Medulla oblongata (tissue), 1 donor: Measurements from ENCODE around the gene SYNDIG1L.
"Not testable (repeated sequence)": the region's sequence is repeated elsewhere in the genome, so short reads cannot be mapped to it uniquely, and the experiment has no call there.

Experiments
- DNase-seq: peaks from one replicate; pipeline ENCODE4 v3.0.0-alpha.2; 2015; ENCODE audit errors: extremely low spot score

The SYNDIG1L gene

DNA sequence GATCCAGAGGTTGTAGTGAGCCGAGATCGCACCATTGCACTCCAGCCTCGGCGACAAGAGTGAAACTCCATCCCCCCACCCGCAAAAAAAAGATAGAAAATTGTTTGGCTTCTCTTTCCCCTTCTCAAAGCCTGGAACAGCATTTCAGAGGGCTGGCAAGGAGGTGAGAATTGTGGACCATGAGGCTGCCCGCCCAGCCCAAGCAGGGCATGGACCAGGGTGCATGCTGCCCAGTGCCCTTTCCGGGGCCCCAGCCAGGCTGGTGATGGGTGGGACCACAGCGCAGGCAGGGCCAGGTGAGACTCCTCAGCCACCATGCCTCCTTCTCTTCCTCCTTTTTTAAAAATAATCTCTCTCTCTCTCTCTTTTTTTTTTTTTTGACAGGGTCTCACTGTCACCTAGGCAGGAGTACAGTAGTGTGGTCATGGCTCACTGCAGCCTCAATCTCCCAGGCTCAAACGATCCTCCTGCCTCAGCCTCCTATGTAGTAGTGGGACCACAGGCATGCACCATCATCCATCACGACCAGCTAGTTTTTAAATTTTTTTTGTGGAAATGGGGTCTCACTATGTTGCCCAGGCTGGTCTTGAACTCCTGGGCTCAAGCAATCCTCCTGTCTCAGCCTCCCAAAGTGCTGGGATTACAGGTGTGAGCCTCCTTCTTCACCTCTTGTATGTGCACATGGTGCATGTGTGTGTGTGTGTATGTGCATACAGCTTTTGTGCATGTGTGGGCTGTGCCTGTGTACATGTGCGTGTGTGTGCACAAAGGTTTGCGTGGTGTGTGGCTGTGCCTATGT, 22.2 kb downstream of the SYNDIG1L start:
- no peak for DNase-seq

DNA sequence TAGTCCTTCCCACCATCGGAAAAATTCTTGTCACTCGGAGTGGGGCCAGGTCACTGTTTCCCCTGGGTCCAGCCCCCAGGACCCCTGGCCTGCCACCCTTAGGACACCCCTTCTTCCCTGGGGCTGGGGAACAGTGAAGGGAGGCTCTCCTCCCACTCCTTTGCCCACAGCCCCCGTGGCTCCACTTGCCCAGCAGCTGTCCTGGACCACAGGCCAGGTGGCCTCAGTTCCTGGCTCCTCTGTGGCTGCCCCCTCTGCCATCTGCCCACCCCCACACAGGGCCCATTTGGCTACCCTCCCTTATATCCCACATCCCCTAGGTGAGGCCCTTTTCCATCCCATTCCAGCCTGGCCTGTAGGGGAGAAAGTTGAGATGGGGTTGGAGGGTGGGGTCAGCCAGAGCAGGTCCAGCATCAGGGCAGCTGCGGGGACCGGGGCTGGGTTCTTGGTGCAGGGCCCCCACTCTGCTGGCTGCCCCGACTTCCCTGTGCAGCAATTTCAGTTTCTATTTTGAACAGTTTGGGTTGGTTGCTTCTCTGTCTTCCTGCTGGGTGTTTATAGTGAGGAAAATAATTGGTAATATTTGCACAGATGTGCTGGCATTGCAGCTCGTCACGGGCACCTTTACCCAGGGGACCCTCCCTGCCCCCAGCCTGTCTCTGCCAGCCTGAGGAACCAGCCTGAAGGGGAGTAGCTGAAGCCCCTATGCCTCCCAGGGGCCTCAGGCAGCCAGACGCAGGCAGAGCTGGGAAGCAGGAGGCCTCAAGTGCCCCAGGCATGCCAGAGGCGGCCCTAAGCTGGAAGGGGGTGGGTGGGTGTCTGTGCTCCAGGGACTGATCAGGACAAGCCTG, 23.4 kb downstream of the SYNDIG1L start:
- DNase-seq = no peak

DNA sequence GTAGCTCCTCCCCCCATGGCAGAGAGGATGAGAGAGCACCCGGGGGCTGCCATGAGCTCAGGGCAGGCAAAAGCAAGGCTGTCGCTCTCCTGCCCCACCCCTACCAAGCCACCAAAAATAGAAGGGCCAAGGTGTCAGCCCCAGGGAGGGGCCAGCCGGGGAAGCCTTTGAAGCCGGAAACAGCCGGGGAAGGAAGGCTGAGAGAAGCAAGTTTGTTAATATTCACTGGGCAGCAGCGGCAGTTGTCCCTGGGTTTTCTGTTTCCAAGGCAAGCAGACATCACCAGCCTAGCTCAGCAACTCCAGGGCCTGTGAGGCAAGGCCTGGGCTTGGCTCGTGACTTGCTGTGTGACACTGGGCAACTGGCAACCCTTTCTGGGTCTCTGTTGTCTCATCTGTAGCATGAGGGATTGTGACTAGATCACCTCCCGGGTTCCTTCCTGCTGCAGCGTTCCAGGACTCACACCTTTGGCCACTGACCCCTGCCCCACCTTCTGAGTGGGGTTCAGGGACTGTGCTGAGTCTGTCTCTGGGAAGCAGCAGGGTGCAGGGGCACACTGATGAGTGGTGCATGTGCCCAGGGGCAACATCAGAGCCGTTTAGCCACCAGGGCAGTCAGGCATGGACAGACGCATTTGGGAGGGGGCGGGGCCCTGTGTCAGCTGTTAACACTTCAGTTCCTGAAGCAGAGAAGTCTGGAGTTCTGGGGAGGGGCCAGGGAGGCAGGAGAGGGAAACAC, 24.3 kb downstream of the SYNDIG1L start:
- peak; percentile 34 for DNase-seq

DNA sequence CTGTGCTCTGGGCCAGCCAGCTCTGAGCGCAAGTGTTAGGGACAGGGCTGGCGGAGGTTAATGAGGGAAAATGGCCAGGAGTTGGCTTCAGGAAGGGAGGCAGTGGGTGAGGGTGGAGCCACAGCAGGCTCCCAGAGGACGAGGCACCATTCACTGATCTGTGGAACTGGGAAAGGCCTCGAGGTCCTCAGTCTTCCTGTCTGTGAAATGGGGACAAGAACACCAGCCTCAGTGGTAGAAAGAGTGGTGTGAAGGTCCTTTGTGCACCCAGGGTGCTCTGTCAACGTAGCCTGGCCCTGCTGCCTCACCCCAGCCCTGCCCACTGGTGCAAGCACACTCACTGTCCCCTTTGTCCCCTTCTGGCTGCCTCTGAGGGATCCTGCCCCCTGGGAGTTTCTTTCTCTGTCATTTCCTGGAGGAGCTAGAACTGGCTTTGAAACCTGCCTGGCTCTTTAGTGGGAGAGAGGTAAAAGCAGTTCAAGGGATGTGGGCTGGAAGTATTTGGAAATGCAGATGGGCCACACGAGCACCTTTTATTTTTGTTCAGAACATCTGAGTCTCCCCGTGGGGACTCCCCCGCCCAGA, 25.0 kb downstream of the SYNDIG1L start:
- DNase-seq = no peak

DNA sequence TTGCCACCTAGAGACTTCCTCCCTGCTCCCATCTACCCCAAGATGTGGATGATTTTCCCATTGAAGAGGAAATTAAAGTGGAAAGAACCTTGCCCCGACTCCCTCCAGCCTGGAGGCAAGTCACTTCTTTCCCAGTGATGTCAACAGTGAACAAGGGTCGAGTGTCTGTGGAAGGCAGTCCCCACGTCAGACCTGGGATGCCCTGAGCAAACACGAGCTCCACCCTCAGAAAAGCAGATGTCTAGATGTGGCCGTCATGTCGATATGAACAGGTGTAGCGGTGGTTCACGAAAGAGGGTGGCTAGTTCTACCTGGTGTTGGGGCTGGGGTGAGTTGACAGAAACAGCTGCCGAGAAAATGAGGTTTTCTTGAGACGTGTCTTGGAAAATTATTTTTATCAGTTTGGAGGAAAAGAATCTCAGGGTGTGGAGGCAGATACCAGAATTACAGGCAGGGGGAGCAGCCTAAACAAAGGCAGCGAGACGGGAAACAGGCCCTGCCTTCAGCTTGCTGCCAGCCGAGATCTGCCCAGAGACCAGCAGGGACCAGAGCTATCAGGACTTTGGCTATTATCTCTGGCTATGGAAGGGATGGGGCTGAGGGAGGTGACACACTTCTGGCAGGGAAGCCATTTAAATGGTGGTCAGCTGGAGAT, 25.9 kb downstream of the SYNDIG1L start:
- DNase-seq = no peak

DNA sequence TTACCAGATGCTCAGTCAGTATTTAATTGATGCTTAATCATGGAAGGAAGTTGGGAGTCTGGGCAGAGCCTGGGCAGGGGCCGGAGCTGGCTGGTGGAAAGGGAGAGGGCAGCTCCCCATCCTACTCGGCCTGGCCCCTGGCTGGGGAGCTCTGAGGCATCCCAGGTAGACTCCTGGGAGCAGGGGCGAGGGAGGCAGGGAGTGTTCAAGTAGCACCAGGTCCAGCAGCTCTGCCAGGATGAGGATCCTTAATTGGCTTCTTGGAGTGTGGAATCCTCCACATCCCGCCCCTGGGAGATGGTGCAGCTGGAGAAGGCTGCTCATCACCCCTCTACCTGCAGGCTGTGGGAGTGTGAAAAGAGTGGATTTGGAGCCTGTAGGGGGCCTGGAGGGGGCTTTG, 30.9 kb downstream of the SYNDIG1L start:
- no peak for DNase-seq

DNA sequence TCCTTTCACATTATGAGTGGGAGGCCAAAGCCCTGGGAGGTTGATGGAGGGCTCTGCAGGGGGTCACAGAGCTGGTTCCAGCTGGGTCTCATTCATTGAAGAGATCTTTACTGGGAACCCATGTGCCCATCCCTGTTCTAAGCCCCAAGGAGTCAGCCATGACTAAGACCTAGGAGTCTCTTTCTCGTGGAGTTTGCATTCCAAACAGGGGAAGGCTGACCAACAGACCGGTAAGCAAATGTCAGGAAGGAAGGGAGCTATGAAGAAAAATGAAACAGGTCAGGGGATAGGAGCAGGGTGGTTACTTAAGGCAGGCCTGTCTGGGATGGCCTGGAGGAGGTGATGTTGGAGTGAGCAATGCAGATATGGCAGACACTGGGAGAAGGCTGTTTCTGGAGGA, 31.5 kb downstream of the SYNDIG1L start:
- no peak for DNase-seq

DNA sequence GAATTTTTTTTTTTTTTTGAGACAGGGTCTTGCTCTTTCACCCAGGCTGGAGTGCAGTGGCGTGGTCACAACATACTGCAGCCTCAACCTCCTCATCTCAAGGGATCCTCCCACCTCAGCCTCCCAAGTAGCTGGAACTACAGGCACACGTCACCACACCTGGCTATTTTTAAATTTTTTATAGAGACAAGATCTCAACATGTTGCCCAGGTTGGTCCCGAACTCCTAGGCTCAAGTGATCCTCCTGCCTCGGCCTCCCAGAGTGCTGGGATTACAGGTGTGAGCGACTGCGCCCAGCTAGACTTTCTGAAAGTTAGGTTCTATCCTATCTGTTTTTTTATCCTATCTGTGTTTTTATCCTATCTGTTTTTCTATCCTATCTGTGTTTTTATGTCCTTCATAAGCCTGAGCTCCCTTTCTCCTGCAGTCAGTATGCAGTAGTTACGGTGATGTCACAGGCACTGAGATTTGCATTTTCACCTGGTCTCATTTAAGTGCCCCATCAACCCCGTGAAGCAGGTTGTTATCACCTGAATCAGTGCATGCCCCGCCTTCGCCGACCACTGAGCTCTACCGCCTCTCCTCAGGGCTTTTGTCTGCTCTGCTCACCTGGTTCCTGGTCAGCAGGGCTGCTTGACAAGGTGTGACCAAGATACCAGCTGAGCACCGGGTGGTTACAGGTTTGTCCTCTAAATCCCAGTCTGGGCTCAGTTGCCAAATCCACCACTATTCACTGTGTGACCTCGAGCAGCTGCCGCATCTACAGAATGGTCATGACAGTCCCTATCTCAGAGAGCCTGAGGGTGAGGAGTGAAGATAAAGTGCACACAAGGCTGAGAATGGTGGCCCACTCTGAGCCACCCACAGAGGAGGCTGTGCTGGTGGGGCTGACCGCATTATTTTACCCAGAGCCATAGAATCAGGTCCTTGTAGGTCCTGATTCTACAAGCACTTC, 33.1 kb downstream of the SYNDIG1L start:
- no peak for DNase-seq

DNA sequence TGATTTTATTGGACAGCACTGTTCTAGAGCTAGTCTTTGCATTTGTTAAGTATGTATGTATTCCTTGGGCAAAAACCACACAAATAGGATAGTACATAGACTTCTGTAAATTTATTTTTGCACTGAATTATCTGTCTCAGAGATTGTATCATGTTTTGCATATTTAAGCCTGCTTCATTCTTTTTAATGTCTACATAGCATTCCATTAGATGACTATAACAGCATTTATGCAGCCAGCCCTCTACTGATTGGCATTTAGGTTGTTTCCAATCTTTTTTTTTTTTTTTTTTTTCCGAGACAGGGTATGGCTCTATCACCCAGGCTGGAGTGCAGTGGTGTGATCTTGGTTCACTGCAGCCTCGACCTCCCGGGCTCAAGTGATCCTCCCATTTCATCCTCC, 34.5 kb downstream of the SYNDIG1L start:
- no peak for DNase-seq

DNA sequence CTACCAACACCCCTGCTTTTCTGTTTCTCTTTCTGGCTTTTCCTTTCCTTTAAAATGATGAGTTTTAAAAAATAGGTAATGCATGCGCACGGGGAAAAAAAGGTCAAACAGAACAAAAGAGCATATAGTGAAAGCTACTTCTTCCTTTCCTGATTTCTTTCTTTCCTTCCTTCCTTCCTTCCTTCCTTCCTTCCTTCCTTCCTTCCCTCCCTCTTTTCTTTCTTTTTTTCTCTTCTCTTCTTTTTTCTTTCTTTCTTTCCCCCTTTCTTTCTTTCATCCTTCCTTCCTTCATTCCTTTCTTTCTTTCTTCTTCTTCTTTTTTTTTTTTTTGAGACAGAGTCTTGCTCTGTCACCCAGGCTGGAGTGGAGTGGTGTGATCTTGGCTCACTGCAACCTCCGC, 35.5 kb downstream of the SYNDIG1L start:
- not testable (repeated sequence) for DNase-seq

DNA sequence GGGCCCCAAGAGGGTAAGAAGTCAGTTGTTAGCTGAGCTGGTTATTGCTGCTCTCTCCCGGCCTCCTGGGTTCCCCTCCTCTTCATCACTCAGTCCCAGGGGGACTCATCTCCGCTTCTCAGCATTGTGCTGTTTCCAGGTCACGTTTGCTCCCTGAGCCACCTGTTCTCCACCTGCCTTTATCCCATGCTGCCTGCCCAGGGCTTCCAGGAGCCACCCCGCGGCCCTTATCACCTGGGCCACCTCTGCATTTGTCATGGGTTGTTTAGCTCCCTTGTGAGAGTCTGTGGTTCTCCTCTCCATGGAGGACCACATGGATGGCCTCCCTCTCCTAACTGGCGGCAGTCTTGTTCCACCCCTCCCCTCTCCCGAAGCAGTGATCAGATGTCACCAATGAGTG, 36.0 kb downstream of the SYNDIG1L start:
- DNase-seq = no peak

DNA sequence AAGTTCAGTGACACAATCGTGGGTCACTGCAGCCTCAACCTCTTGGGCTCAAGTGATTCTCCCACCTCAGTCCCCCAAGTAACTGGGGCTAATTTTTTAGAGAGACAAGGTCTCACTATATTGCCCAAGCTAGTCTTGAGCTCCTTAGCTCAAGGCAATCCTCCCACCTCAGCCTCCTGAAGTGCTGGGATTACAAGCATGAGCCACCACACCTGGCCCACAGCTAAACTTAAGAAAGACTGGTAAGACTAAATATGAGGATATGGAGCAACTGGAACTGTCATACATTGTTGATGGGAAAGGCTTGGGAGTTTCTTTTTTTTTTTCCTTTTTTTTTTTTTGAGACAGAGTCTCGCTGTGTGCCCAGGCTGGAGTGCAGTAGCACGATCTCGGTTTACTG, 43.8 kb downstream of the SYNDIG1L start:
- DNase-seq = no peak

DNA sequence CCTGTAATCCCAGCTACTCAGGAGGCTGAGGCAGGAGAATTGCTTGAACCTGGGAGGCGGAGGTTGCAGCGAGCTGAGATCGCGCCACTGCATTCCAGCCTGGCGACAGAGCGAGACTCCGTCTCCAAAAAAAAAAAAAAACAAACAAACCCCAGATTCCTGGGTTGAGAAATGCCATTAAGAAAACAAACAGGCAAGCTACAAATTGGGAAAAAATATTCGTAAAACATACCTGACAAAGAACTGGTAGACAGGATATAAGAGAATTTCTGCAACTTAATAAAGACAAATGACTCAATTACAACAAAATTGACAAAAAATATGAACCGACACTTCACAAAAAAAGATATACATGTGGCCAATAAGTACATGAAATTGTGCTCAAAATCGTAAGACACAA, 44.4 kb downstream of the SYNDIG1L start:
- DNase-seq = not testable (repeated sequence)

DNA sequence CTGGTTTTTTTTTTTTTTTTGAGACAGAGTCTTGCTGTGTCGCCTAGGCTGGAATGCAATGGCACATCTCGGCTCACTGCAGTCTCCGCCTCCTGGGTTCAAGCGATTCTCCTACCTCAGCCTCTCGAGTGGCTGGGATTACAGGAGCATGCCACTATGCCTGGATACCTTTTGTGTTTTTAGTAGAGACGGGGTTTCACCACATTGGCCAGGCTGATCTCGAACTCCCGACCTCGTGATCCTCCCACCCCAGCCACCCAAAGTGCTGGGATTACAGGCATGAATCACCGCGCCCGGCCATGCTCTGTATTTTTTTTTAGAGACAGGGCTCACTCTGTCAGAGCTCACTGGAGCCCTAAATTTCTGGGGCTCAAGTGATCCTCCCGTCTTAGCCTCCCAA, 45.2 kb downstream of the SYNDIG1L start:
- no peak for DNase-seq

DNA sequence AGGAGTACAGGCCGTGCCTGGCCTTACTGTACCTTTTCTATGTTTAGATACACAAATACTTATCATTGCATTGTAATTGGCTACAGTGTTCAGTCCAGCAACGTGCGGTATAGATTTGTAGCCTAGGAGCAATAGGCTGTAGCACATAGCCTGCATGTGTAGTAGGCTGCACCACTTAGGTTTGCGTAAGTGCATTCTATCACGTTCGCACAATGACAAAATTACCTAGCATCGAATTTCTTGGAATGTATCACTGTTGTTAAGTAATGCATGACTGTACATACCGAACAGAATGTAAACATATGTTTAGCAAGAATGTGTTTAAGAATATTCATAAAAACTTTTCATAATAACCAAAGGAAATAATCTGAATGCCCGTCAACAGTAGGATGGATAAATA, 45.8 kb downstream of the SYNDIG1L start:
- DNase-seq = no peak

DNA sequence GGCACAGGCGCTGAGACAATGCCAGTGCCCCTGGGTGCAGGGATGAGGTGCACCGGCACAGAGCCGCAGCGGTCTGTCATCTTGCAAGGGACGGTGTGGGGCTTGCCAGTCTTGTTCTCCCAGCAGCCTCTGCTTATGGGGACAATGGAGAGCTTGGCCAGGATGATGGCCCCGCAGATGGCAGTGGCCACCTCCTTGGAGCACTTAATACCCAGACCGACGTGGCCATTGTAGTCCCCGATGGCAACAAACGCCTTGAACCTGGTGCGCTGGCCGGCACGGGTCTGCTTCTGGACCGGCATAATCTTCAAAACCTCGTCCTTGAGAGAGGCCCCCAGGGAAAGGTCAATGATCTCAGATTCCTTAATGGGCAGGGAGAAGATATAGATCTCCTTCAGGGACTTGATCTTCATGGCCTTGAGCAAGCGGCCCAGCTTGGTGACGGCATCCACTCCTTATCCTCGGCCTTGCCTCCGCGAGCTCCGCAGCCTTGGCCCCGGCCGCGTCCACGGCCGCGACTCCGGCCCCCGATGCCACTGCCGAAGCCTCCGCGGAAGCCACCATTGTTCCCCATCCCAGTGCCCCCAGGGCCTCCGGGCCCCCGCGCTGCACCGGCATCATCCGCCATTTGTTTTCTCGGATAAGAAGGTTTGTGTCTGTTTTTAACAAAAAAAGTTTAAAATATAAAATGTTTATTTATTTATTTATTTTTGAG, 47.9 kb downstream of the SYNDIG1L start:
- no peak for DNase-seq

DNA sequence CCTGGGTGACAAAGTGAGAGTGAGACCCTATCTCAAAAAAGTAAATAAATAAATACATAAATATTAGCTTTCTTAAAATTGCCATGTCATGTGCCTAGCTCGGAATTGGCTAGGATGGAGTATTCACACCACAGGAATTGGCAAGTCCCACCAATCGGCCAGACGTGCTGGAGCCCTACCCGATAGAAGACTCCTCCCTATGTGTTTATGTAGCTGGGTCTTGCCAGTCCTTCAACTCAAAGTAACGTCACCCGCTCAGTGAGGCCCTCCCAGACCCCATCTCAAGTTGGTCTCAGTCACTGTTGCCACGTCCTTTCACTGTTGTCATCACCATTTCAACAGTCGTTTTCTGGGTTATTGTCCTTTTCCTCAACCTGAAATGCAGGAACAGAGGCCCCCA, 57.6 kb downstream of the SYNDIG1L start:
- DNase-seq = no peak

DNA sequence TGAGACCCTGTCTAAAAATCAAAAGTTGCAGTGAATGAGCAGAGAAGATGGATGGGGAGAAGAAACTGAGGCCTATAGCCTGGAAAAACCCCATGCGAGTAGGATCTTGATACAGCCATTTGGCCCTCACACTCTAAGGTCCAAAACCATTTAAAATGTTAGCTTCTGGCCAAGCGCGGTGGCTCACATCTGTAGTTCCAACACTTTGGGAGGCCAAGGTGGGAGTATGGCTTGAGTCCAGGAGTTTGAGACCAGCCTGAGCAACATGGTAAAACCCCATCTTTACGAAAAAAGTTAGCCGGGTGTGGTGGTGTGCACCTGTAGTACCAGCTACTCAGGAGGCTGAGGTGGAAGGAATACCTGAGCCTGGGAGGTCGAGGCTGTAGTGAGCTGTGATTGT, 58.0 kb downstream of the SYNDIG1L start:
- DNase-seq = no peak

DNA sequence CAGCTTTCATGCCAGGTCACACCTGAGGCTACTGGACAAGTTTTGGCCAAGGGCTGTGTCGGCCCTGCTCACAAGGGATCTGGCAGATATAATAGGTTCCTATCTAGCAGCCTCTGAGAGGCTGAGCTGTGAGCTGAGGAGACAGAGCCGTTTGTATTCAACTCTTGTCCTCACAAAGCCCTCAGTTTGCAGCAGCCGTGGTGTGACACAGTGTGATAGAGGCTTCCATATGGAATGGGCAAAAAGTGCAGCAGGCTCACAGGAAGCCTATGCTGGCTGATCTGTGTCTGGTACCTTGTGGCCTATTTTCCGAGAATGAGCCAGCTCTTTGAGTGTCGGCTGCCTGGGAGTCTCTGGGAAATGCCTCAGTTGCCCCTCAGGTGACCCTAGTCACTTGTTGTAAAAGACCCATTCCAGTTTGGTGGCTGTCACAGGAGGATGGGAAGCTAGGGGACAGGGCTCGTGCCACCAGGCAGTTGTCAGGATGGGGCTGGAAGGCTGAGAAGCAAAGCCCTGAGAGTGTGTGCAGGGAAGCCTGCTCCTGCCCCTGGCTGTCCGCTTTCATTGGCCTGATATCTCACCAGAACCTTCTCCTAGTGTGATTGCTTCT, 61.6 kb downstream of the SYNDIG1L start:
- peak; percentile 70 for DNase-seq
